ENCODE measurements around the gene ENPP3. TPM values are rescaled to one million over a fixed set of nuclear protein-coding genes. Genes with fewer than 3 reads are reported as not detected.

The ENPP3 gene
- total RNA-seq, 1 experiment from 2014 or later, result 0.15 TPM

GRCh38 chr6:131780600-131780999 is 143.5 kb downstream of the ENPP3 start:
- Histone ChIP-seq H3K4me2 (ENCODE audit: insufficient read depth, insufficient read length, low read length) (no peak overlapping the region), H4K20me1 (ENCODE audit: control insufficient read depth, insufficient read depth, insufficient read length) (no peaks in the 10 kb centered on the region), H2BK12ac (ENCODE audit: insufficient read length, low read depth, low read length) (no peak overlapping the region), H2AFZ (ENCODE audit: low read length) (no peak overlapping the region), H2AK5ac (ENCODE audit: insufficient read length, low read length) (no peak overlapping the region), H2BK15ac (ENCODE audit: low read depth, low read length) (no peak overlapping the region), H4K8ac (replicated peaks; ENCODE audit: insufficient read length, low read depth, low read length) (no peak overlapping the region), H3K4ac (ENCODE audit: low read depth, low read length) (no peak overlapping the region), H3K79me2 (ENCODE audit: insufficient read depth, low read length) (no peaks in the 10 kb centered on the region), H3K9ac (ENCODE audit: extremely low read depth, insufficient read length, low read length) (no peak overlapping the region), H3K79me1 (ENCODE audit: insufficient read depth, low read depth, low read length, poor library complexity, severe bottlenecking) (no peaks in the 10 kb centered on the region), H3K23ac (ENCODE audit: insufficient read length, low read depth, low read length) (no peak overlapping the region), H3K23me2 (ENCODE audit: insufficient read length, low read depth, low read length, poor library complexity, severe bottlenecking) (peaks cover 2% of the 10 kb centered on the region), H3K27ac (ENCODE audit: insufficient read length, low read depth, low read length) (no peak overlapping the region), H4K91ac (ENCODE audit: insufficient read length, low read depth, low read length) (no peak overlapping the region), H2BK5ac (ENCODE audit: insufficient read length, low read length) (no peak overlapping the region), H4K5ac (ENCODE audit: insufficient read length, low read depth, low read length) (no peak overlapping the region), H3K27me3 (ENCODE audit: insufficient read depth, low read length) (0 out of 2 replicates have a peak, but pooled peaks cover 2% of the 10 kb centered on the region), H3K9me3 (ENCODE audit: control insufficient read depth, low read depth, low read length) (no peaks in the 10 kb centered on the region), H2BK120ac (ENCODE audit: low read depth, low read length, poor library complexity, severe bottlenecking) (no peak overlapping the region), H3T11ph (ENCODE audit: low read length) (no peak overlapping the region), H2BK20ac (ENCODE audit: low read depth, low read length, poor library complexity, severe bottlenecking) (no peak overlapping the region), H3K14ac (ENCODE audit: insufficient read depth, low read length) (no peak overlapping the region), H3K18ac (ENCODE audit: insufficient read length, low read depth, low read length) (no peak overlapping the region), H3K56ac (ENCODE audit: insufficient read length, low read depth, low read length) (no peak overlapping the region), H3K4me1 (ENCODE audit: insufficient read depth, low read length) (no peaks in the 10 kb centered on the region)
- H3K27ac Mint-ChIP-seq, result no peak overlapping the region
- H3K4me3 Mint-ChIP-seq, result no peak overlapping the region
- H3K27me3 Mint-ChIP-seq (ENCODE audit: low read depth), result peaks cover 15% of the 10 kb centered on the region
- H3K36me3 Mint-ChIP-seq (ENCODE audit: insufficient read depth in 1 of 3, low read depth in 3 of 3), result no peaks in the 10 kb centered on the region
- no CpG with 5 or more reads among the region's 11 CpGs for WGBS (ENCODE audit: extremely low coverage, insufficient read length, low lambda C conversion rate)
- H3K4me1 Mint-ChIP-seq, result peaks cover 0 to 3% of the 10 kb centered on the region in 2 experiments; a peak in 1 of 4 replicates
- DNase-seq, result no peak
- no peaks in the 10 kb centered on the region for H3K9me3 Mint-ChIP-seq
- no peak for TF ChIP-seq CTCF (conservative IDR thresholded peaks at IDR 0.05)

Data from H9 (cell line).